Heart right ventricle (tissue), 16 donors: Measurements from ENCODE around the gene PCMTD2. TPM values are rescaled to one million over a fixed set of nuclear protein-coding genes. Genes with fewer than 3 reads are reported as not detected.

Experiments
- ATAC-seq, 8 donors: fragments of 200-7000 bp; cut with Tn5 transposase; one replicate each; pipeline ENCODE4 v1.9.1; 2020; ENCODE audit warnings: mild to moderate bottlenecking in 8 of 8, moderate library complexity in 8 of 8, moderate number of reproducible peaks in 1 of 8
- DNase-seq, 2 donors: peaks; one replicate each; pipeline ENCODE4 v3.0.0-alpha.2; 2020
- H3K27ac ChIP-seq, 10 donors: fragments of 200-600 bp; sonication (generic) in 2 of 10; one replicate each; pipeline versions ENCODE4 v1.5.0 to v1.8.0; 2020 to 2022; ENCODE audit warnings: mild to moderate bottlenecking in 3 of 10
- H3K27me3 ChIP-seq, 7 donors: fragments of 200-600 bp; one replicate each; pipeline ENCODE4 v1.8.0; 2021 to 2022; ENCODE audit warnings: mild to moderate bottlenecking in 2 of 7
- H3K36me3 ChIP-seq, 9 donors: fragments of 200-600 bp; sonication (generic) in 1 of 9; one replicate each; pipeline versions ENCODE4 v1.5.0 to v1.8.0; 2020 to 2022; ENCODE audit warnings: mild to moderate bottlenecking in 2 of 9
- H3K4me1 ChIP-seq, 9 donors: fragments of 200-600 bp; sonication (generic) in 1 of 9; one replicate each; pipeline versions ENCODE4 v1.5.0 to v1.8.0; 2020 to 2022; ENCODE audit warnings: mild to moderate bottlenecking in 4 of 9
- H3K4me3 ChIP-seq, 10 donors: fragments of 200-600 bp; sonication (generic) in 2 of 10; one replicate each; pipeline versions ENCODE4 v1.5.0 to v1.8.0; 2020 to 2022; ENCODE audit warnings: mild to moderate bottlenecking in 7 of 10, moderate library complexity in 2 of 10
- H3K9me3 ChIP-seq, 11 donors: fragments of 200-600 bp in 10 of 11; sonication (generic) in 2 of 11; one replicate each; pipeline versions ENCODE4 v1.5.0 to v1.8.0; 2013 to 2022; ENCODE audit warnings: mild to moderate bottlenecking in 2 of 11, control low read depth in 1 of 11, moderate library complexity in 1 of 11
- WGBS, 2 donors: extraction: QIAGEN DNeasy Blood & Tissue Kit; methylation state at CpG; one replicate each; pipeline ENCODE4 v1.1.7; 2013; ENCODE audit warnings: inconsistent platforms in 1 of 2; 5-methylcytosine and 5-hydroxymethylcytosine counted together
- intact Hi-C, 10 donors: fragments of 100-400 bp; cut with DNase I; formaldehyde crosslinking; loops; one replicate each; pipeline versions ENCODE4 v1.11.1 to v1.14.2; 2022
- polyA plus RNA-seq, 2 donors: library from polyadenylated mRNA; stranded (reverse); fragments of 200-250 nt; gene quantifications; one replicate each; pipeline ENCODE4 v1.2.3, GENCODE V29; 2013
- total RNA-seq, 10 donors: library from RNA; stranded (reverse); fragmentation: NEBNext Ultra II Directional in 3 of 10; extraction: Animal tissue kit (Norgen Biotek cat#: 25700) in 3 of 10; gene quantifications; one replicate each; pipeline versions ENCODE4 v1.2.1 to v1.2.4, GENCODE V29; 2021 to 2023
- TF ChIP-seq, protein P1 (sequence below), 9 donors: fragments of 200-600 bp; sonication (generic) in 2 of 9; IDR thresholded peaks; one replicate each; pipeline versions ENCODE4 v1.5.0 to v1.8.0; 2021 to 2022; ENCODE audit warnings: antibody characterized with exemption in 9 of 9, mild to moderate bottlenecking in 5 of 9, moderate library complexity in 1 of 9
- donor health status: Arrhythmogenic right ventricular cardiomyopathy.
- donor health status: ischemic (EF 13 %, LVEDD 7.1; RV severe dilation, severe dysfunction).
- donor health status: healthy with polysubstance abuse.
- donor health status: DM: no; HTN: yes; CAD: no.
- donor health status: DM: no; HTN: no; CAD: no.
- donor health status: ischemic (EF 25% LVEDD 6.9; RV normal size, moderate dysfunction).
- donor health status: ischemic (EF 25% LVEDD 5.7; RV mildly dilated, moderate dysfunction).
- donor health status: healthy.
- donor health status: DM: yes; HTN: yes; CAD: no.
- donor health status: Ischemic cardiomyopathy.
- donor health status: ischemic (EF 35%, LVEDD 5.7; RV mildly dilated, moderate dysfunction).
- donor health status: nonischemic (EF 11% LVEDD 7.7; RV severe dilation, severe dysfunction).
- donor health status: DM: yes; HTN: yes; CAD: no.
- donor health status: PGD.
- donor health status: ischemic (EF 29% LVEDD 5.4; RV normal size, mild dysfunction).
- donor health status: nonischemic (EF 23%, LVEDD 6.1; RV moderate dilation, normal function).

PCMTD2 gene
- total and polyA plus RNA-seq, 12 donors = 11.7 to 83.5 (median 67.9) TPM

DNA sequence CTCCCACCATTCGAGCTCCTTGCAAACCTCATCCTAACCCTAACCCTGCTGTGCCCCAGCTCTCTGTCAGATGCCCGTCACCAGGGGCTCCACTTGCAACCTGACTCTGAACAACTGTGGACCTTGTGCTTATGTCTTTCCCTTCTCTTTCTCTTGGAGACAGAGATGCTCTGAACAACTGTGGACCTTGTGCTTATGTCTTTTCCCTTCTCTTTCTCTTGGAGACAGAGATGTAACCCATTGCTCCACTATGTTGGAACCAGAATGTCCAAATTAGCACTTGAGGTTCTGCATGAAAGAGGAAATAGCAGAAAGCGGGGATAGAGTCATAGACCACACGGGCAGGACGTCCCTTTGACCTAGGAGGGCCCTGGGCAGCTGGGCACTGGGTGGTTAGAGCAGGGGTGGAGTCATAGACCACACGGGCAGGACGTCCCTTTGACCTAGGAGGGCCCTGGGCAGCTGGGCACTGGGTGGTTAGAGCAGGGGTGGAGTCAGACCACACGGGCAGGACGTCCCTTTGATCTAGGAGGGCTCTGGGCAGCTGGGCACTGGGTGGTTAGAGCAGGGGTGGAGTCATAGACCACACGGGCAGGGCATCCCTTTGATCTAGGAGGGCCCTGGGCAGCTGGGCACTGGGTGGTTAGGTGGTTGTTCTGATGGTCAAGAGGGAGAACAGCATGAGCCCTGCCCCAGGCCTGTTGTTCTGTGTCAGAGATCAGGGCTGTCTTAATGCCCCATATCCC lies 22.2 kb downstream of the PCMTD2 start:
- no peak overlapping the region for H3K27ac ChIP-seq
- no peaks in the 10 kb centered on the region for H3K27me3 ChIP-seq
- DNase-seq (no peak), ATAC-seq (no peak)
- TF ChIP-seq, protein P1, sequence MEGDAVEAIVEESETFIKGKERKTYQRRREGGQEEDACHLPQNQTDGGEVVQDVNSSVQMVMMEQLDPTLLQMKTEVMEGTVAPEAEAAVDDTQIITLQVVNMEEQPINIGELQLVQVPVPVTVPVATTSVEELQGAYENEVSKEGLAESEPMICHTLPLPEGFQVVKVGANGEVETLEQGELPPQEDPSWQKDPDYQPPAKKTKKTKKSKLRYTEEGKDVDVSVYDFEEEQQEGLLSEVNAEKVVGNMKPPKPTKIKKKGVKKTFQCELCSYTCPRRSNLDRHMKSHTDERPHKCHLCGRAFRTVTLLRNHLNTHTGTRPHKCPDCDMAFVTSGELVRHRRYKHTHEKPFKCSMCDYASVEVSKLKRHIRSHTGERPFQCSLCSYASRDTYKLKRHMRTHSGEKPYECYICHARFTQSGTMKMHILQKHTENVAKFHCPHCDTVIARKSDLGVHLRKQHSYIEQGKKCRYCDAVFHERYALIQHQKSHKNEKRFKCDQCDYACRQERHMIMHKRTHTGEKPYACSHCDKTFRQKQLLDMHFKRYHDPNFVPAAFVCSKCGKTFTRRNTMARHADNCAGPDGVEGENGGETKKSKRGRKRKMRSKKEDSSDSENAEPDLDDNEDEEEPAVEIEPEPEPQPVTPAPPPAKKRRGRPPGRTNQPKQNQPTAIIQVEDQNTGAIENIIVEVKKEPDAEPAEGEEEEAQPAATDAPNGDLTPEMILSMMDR (IDR thresholded peaks at IDR 0.05) = no peak
- no peak overlapping the region for H3K4me3 ChIP-seq
- intact Hi-C loops = no loop called here
- WGBS, 2 donors = 81 to 84% methylated on average over 10 of the region's 10 CpGs
- H3K4me1 ChIP-seq = peaks cover 0 to 10% (median 0%) of the 10 kb centered on the region in 9 donors
- peaks cover 0 to 49% (median 8%) of the 10 kb centered on the region in 9 donors for H3K36me3 ChIP-seq
- no peaks in the 10 kb centered on the region for H3K9me3 ChIP-seq

DNA sequence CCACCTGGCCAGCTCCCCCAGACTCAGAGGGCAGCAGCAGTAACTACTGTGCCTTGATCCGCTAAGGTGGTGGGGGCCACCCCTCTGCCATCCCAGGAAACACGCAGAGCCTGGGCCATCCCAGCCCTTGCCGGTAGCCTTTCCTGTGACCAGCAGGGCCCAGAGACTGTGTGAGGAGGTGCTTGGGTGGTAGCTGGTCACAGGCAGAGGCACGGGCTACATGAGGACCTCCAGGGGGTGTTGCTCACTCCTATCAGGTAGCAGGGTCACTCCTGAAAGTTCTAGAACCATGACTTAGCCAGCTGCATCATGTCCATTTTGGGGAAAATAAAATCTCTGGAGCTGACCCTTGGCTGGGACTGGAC lies 22.8 kb downstream of the PCMTD2 start:
- no peak for DNase-seq
- TF ChIP-seq, protein P1 (IDR thresholded peaks at IDR 0.05) = no peak
- Histone ChIP-seq H3K4me1 (peaks cover 0 to 10% (median 0%) of the 10 kb centered on the region in 9 donors), H3K9me3 (no peaks in the 10 kb centered on the region), H3K36me3 (peaks cover 0 to 43% (median 7%) of the 10 kb centered on the region in 9 donors), H3K4me3 (no peak overlapping the region), H3K27me3 (no peaks in the 10 kb centered on the region), H3K27ac (no peak overlapping the region)
- intact Hi-C loops = no loop called here
- WGBS, 2 donors = 84 to 87% methylated on average over 4 of the region's 4 CpGs
- peak in 1 of 8 donors; percentile 56 for ATAC-seq

DNA sequence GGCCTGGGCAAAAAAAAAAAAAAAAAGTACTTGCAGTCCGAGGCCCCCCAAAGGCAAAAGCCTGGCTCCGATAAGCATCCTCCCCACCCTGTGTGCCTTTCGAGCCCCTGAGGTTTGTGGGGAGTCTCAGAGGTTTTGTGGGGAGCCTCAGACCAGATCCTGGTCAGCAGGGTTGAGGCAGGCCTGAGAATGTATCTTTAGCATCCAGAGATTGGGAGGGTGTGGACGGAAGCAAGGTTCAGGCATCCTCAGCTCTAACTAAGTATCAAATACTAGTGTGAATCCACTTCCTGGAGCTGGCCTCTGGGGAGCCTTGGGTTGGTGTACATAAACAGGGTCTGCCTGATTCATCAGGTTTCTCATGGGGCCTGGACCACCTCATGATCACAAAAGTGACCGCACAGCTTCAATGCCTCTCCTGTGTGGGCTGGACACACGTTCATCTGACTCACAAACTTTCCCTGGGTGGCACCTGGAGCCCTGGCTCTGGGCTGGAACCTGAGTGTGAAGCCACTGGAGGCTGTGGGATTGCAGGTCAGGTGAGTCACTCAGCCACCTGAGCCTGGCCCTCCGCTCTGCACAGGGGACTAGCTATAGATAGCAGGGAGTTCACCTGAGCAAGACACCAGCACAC lies 24.4 kb downstream of the PCMTD2 start:
- H3K27ac ChIP-seq = no peak overlapping the region
- DNase-seq (no peak), ATAC-seq (peak in 1 of 8 donors; percentile 25)
- no peaks in the 10 kb centered on the region for H3K9me3 ChIP-seq
- peaks cover 0 to 27% (median 2%) of the 10 kb centered on the region in 9 donors for H3K36me3 ChIP-seq
- intact Hi-C loops = no loop called here
- 88 to 91% methylated on average over 7 of the region's 7 CpGs for WGBS, 2 donors
- H3K27me3 ChIP-seq = no peaks in the 10 kb centered on the region
- H3K4me3 ChIP-seq = no peak overlapping the region
- peaks cover 0 to 4% (median 0%) of the 10 kb centered on the region in 9 donors for H3K4me1 ChIP-seq
- TF ChIP-seq, protein P1 (IDR thresholded peaks at IDR 0.05) = no peak

DNA sequence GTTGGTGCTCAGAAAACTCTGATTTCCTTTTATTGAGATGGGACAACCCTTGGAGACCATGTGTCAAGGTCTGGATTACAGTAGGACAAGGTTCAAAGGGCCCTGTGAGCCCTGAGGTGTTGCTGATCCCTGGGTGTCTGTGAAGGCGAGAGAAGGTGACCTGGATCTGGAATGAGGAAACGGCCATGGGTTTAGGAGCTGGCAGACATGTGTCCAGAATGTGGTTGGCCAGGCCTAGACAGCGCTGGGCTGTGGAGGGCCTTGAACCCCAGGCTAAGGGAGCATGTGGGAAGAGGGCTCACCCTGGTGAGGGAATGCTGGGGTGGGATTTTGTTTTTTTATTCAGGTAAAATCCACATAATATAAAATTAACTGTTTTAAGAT lies 24.9 kb downstream of the PCMTD2 start:
- DNase-seq = no peak
- ATAC-seq = peak in 2 of 8 donors; percentile 38 to 60
- Histone ChIP-seq H3K4me3 (no peak overlapping the region), H3K4me1 (no peaks in the 10 kb centered on the region), H3K27ac (no peak overlapping the region), H3K36me3 (peaks cover 0 to 22% (median 0%) of the 10 kb centered on the region in 9 donors), H3K9me3 (no peaks in the 10 kb centered on the region), H3K27me3 (no peaks in the 10 kb centered on the region)
- TF ChIP-seq, protein P1 (IDR thresholded peaks at IDR 0.05) = no peak
- intact Hi-C loops = no loop called here
- 86 to 94% methylated on average over 3 of the region's 3 CpGs for WGBS, 2 donors
